ENCODE measurements around the gene PDE6D. TPM values are rescaled to one million over a fixed set of nuclear protein-coding genes. Genes with fewer than 3 reads are reported as not detected.

Gene PDE6D
- total and polyA plus RNA-seq, 2 of the 13 experiments (the other 11 are each of a cell fraction or from before 2014, with no cell fraction given) = 14.1 to 23.2 TPM

DNA sequence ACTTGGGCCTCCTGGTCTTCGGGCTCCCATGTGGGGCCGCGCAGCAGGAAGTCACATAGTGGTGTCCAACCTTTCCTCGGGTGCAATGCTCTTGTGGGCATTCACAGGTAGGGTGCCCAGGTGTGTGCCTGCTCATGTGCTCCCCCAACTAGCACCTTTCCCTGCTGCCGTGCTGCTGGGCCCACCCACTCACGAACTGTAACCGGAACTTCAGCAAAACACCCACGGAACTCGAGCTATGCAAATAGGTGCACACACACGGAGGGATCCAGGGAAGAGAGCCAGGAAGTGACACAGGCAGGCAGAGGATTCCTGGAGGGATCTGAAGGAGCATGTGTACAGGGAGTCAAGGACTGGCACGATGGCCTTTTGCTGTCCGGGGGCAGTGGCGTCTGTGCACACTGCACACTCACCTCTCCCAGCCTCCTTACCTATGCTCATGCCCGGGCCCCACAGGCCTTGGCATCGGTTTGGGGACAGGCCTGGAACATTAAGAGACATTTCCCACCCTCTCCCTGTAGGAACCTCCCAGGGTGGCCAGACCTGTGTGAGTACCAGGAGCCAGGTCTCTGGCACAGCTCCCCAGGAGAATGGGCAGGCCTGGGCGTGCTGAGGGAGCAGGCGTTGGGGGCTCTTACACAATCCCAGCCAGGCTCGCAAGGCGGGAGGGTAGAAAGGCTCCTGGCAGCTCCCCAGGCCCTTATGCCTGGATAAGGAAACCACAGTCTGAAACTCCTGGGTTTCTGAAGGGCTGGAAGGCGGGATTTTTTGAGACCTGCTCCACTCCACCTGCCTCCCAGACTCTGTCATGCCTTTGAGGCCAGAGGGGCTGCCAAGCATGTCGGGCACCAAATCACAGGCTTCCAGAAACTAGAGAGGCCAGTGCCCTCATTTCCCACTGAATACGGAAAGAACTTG is 79.4 kb downstream of the PDE6D start (continued):
- TF ChIP-seq, protein P1, sequence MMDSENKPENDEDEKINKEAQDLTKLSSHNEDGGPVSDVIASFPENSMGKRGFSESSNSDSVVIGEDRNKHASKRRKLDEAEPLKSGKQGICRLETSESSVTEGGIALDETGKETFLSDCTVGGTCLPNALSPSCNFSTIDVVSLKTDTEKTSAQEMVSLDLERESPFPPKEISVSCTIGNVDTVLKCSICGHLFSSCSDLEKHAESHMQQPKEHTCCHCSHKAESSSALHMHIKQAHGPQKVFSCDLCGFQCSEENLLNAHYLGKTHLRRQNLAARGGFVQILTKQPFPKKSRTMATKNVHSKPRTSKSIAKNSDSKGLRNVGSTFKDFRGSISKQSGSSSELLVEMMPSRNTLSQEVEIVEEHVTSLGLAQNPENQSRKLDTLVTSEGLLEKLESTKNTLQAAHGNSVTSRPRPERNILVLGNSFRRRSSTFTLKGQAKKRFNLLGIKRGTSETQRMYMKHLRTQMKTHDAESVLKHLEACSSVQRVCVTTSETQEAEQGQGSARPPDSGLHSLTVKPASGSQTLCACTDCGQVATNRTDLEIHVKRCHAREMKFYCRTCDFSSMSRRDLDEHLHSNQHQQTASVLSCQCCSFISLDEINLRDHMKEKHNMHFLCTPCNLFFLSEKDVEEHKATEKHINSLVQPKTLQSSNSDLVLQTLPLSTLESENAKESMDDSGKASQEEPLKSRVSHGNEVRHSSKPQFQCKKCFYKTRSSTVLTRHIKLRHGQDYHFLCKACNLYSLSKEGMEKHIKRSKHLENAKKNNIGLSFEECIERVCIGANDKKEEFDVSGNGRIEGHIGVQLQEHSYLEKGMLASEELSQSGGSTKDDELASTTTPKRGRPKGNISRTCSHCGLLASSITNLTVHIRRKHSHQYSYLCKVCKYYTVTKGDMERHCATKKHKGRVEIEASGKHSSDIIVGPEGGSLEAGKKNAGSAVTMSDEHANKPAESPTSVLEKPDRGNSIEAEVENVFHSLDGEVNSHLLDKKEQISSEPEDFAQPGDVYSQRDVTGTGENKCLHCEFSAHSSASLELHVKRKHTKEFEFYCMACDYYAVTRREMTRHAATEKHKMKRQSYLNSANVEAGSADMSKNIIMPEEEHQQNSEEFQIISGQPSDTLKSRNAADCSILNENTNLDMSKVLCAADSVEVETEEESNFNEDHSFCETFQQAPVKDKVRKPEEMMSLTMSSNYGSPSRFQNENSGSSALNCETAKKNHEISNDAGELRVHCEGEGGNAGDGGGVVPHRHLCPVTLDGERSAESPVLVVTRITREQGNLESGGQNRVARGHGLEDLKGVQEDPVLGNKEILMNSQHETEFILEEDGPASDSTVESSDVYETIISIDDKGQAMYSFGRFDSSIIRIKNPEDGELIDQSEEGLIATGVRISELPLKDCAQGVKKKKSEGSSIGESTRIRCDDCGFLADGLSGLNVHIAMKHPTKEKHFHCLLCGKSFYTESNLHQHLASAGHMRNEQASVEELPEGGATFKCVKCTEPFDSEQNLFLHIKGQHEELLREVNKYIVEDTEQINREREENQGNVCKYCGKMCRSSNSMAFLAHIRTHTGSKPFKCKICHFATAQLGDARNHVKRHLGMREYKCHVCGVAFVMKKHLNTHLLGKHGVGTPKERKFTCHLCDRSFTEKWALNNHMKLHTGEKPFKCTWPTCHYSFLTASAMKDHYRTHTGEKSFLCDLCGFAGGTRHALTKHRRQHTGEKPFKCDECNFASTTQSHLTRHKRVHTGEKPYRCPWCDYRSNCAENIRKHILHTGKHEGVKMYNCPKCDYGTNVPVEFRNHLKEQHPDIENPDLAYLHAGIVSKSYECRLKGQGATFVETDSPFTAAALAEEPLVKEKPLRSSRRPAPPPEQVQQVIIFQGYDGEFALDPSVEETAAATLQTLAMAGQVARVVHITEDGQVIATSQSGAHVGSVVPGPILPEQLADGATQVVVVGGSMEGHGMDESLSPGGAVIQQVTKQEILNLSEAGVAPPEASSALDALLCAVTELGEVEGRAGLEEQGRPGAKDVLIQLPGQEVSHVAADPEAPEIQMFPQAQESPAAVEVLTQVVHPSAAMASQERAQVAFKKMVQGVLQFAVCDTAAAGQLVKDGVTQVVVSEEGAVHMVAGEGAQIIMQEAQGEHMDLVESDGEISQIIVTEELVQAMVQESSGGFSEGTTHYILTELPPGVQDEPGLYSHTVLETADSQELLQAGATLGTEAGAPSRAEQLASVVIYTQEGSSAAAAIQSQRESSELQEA (CRISPR knock-in tag; IDR thresholded peaks at IDR 0.05; ENCODE audit: not compliant biosample characterization) = peak; percentile 85
- peak; percentile 38; the same call in 1 of the 2 replicates for TF ChIP-seq ZSCAN31 (CRISPR knock-in tag; IDR thresholded peaks at IDR 0.05; ENCODE audit: low read depth)
- TF ChIP-seq, protein P2, sequence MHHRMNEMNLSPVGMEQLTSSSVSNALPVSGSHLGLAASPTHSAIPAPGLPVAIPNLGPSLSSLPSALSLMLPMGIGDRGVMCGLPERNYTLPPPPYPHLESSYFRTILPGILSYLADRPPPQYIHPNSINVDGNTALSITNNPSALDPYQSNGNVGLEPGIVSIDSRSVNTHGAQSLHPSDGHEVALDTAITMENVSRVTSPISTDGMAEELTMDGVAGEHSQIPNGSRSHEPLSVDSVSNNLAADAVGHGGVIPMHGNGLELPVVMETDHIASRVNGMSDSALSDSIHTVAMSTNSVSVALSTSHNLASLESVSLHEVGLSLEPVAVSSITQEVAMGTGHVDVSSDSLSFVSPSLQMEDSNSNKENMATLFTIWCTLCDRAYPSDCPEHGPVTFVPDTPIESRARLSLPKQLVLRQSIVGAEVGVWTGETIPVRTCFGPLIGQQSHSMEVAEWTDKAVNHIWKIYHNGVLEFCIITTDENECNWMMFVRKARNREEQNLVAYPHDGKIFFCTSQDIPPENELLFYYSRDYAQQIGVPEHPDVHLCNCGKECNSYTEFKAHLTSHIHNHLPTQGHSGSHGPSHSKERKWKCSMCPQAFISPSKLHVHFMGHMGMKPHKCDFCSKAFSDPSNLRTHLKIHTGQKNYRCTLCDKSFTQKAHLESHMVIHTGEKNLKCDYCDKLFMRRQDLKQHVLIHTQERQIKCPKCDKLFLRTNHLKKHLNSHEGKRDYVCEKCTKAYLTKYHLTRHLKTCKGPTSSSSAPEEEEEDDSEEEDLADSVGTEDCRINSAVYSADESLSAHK (CRISPR knock-in tag; IDR thresholded peaks at IDR 0.05; ENCODE audit: borderline replicate concordance) = no peak
- TF ChIP-seq, protein P3, sequence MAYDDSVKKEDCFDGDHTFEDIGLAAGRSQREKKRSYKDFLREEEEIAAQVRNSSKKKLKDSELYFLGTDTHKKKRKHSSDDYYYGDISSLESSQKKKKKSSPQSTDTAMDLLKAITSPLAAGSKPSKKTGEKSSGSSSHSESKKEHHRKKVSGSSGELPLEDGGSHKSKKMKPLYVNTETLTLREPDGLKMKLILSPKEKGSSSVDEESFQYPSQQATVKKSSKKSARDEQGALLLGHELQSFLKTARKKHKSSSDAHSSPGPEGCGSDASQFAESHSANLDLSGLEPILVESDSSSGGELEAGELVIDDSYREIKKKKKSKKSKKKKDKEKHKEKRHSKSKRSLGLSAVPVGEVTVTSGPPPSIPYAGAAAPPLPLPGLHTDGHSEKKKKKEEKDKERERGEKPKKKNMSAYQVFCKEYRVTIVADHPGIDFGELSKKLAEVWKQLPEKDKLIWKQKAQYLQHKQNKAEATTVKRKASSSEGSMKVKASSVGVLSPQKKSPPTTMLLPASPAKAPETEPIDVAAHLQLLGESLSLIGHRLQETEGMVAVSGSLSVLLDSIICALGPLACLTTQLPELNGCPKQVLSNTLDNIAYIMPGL (CRISPR knock-in tag; IDR thresholded peaks at IDR 0.05; ENCODE audit: borderline replicate concordance in 1 of 2, low read depth in 1 of 2) = peak in 1 of 2 experiments; percentile 50; a peak in 1 of 4 replicates
- TF ChIP-seq NR2F1 (CRISPR knock-in tag; IDR thresholded peaks at IDR 0.05) = no peak
- no peak for TF ChIP-seq DNMT3B (CRISPR knock-in tag; conservative IDR thresholded peaks at IDR 0.05)
- no peak for TF ChIP-seq ZNF484 (CRISPR knock-in tag; IDR thresholded peaks at IDR 0.05; ENCODE audit: borderline replicate concordance, low read depth)
- TF ChIP-seq CREB1 (IDR thresholded peaks at IDR 0.05) = no peak
- peak; percentile 88 for TF ChIP-seq CREB1 (CRISPR knock-in tag; IDR thresholded peaks at IDR 0.05)
- no peak for TF ChIP-seq PAWR (CRISPR knock-in tag; IDR thresholded peaks at IDR 0.05; ENCODE audit: borderline replicate concordance)
- TF ChIP-seq, protein P4, sequence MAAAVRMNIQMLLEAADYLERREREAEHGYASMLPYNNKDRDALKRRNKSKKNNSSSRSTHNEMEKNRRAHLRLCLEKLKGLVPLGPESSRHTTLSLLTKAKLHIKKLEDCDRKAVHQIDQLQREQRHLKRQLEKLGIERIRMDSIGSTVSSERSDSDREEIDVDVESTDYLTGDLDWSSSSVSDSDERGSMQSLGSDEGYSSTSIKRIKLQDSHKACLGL (CRISPR knock-in tag; IDR thresholded peaks at IDR 0.05) = no peak
- TF ChIP-seq ZNF431 (CRISPR knock-in tag; IDR thresholded peaks at IDR 0.05; ENCODE audit: borderline replicate concordance, low read depth) = 0 out of 2 replicates have a peak, but pooled peaks have one; percentile 59
- TF ChIP-seq, protein P5, sequence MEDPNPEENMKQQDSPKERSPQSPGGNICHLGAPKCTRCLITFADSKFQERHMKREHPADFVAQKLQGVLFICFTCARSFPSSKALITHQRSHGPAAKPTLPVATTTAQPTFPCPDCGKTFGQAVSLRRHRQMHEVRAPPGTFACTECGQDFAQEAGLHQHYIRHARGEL (CRISPR knock-in tag; IDR thresholded peaks at IDR 0.05) = 0 out of 2 replicates have a peak, but pooled peaks have one; percentile 11
